Measurements from ENCODE around the gene FUT1.

DNA sequence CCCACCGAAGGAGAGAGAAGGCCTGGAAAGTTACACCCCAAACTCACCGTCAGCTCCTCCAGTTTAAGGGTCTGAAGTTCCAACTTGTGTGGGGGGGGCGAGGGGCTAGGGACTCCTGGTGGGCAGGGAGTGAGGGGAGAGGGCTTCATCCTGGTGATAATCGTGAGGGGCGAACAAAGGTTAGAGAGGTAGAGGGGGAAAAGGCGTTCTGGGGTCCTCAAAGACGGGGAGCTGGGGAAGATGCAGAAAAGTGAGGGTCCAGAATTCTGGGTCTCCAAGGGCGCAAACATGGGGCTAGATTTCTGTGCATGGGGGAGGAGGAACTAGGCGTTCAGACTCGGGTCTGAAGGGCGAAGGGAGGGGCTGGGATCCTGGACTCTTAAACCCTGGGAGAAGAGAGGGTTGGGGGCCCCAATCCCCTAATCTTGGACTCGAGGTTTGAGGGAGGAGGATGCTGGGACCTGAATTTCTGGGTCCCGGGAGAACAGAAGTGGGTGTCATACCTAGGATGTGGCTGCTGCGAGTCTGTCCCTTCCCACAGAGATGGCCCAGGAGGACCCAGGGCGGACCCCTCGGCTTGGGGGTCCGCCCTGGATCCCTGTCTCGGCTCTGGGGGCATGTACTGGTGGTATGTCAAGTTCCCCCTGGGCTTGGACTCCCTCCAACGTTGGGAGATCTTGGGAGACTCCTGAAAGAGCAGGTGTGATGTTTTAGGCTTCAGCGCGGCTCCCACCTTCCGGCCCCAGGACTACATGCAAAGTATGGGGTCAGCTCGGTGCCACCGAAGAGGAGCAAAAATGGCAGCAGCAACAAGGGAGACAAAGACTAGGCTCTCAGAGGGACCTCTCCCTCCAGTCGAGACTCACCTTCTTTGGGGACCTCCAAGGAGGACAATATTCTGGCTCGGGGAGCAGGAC, 37.4 kb downstream of the FUT1 start:
- TF ChIP-seq, protein P1, sequence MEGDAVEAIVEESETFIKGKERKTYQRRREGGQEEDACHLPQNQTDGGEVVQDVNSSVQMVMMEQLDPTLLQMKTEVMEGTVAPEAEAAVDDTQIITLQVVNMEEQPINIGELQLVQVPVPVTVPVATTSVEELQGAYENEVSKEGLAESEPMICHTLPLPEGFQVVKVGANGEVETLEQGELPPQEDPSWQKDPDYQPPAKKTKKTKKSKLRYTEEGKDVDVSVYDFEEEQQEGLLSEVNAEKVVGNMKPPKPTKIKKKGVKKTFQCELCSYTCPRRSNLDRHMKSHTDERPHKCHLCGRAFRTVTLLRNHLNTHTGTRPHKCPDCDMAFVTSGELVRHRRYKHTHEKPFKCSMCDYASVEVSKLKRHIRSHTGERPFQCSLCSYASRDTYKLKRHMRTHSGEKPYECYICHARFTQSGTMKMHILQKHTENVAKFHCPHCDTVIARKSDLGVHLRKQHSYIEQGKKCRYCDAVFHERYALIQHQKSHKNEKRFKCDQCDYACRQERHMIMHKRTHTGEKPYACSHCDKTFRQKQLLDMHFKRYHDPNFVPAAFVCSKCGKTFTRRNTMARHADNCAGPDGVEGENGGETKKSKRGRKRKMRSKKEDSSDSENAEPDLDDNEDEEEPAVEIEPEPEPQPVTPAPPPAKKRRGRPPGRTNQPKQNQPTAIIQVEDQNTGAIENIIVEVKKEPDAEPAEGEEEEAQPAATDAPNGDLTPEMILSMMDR (IDR thresholded peaks at IDR 0.05): no peak
- no peak for TF ChIP-seq POLR2AphosphoS5 (IDR thresholded peaks at IDR 0.05)
- TF ChIP-seq POLR2A (IDR thresholded peaks at IDR 0.05): no peak
